ENCODE data around the gene NDUFAF5.
"Not testable (repeated sequence)": the region's sequence is repeated elsewhere in the genome, so short reads cannot be mapped to it uniquely, and the experiment has no call there.

NDUFAF5 gene

GRCh38 chr20:13756551-13756950 is 28.3 kb upstream of the NDUFAF5 start:
- TF ChIP-seq, protein P1, sequence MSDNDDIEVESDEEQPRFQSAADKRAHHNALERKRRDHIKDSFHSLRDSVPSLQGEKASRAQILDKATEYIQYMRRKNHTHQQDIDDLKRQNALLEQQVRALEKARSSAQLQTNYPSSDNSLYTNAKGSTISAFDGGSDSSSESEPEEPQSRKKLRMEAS (IDR thresholded peaks at IDR 0.05; ENCODE audit: low read depth, low read length): no peak
- no peak for TF ChIP-seq POLR2A (IDR thresholded peaks at IDR 0.05; ENCODE audit: extremely low read depth, insufficient read length)
- no peak for TF ChIP-seq MYC (IDR thresholded peaks at IDR 0.05; ENCODE audit: low read depth, low read length)
- no peak for DNase-seq (ENCODE audit: low read depth)
- H3K4me3 ChIP-seq (ENCODE audit: low read depth, low read length): no peak overlapping the region

- no peak overlapping the region for H3K4me3 ChIP-seq (ENCODE audit: low read depth, low read length)
These were observed 25.9 kb upstream of the NDUFAF5 start for GRCh38 chr20:13758884-13759283.

DNA sequence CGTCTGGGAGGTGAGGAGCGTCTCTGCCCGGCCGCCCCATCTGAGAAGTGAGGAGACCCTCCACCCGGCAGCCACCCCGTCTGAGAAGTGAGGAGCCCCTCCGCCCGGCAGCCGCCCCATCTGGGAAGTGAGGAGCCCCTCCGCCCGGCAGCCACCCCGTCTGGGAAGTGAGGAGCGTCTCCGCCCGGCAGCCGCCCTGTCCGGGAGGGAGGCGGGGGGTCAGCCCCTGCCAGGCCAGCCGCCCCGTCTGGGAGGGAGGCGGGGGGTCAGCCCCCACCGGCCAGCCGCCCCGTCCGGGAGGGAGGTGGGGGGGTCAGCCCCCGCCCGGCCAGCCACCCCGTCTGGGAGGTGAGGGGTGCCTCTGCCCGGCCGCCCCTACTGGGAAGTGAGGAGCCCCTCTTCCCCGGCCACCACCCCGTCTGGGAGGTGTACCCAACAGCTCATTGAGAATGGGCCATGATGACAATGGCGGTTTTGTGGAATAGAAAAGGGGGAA is 24.3 kb upstream of the NDUFAF5 start:
- DNase-seq (ENCODE audit: low read depth); H3K4me3 ChIP-seq (ENCODE audit: low read depth, low read length): not testable (repeated sequence)

More at GRCh38 chr20:13758884-13759283, 25.9 kb upstream of the NDUFAF5 start:
- DNase-seq (ENCODE audit: low read depth): no peak
- TF ChIP-seq CTCF (IDR thresholded peaks at IDR 0.05; ENCODE audit: low read depth, low read length) (no peak), POLR2A (IDR thresholded peaks at IDR 0.05; ENCODE audit: extremely low read depth, insufficient read length) (no peak), MYC (IDR thresholded peaks at IDR 0.05; ENCODE audit: low read depth, low read length) (no peak)
- TF ChIP-seq, protein P1 (IDR thresholded peaks at IDR 0.05; ENCODE audit: low read depth, low read length): no peak

DNA sequence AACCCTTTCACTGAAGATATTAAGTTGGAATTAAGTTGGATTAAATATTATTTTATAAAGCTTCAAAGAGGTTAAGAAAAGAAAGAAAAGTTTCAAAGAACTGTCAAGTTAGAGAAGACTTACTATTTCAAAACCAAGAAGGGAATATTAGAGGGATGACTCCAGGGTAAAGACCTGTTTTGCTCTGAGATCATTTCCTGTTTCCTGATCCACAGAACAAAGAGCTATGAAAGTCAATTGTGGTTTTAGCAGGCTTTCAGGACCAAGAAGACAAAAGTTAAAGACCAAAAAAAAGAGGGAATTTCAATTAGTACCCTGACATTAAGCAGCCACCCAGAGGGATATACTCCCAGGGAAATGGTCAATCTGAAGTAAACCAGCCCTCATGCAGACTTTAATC is 19.5 kb upstream of the NDUFAF5 start:
- TF ChIP-seq CTCF (IDR thresholded peaks at IDR 0.05; ENCODE audit: low read depth, low read length) (no peak), POLR2A (IDR thresholded peaks at IDR 0.05; ENCODE audit: extremely low read depth, insufficient read length) (no peak), MYC (IDR thresholded peaks at IDR 0.05; ENCODE audit: low read depth, low read length) (no peak)
- TF ChIP-seq, protein P1 (IDR thresholded peaks at IDR 0.05; ENCODE audit: low read depth, low read length): no peak
- DNase-seq (ENCODE audit: low read depth): no peak
- H3K4me3 ChIP-seq (ENCODE audit: low read depth, low read length): no peak overlapping the region

- TF ChIP-seq, protein P1 (IDR thresholded peaks at IDR 0.05; ENCODE audit: low read depth, low read length): no peak
- TF ChIP-seq MYC (IDR thresholded peaks at IDR 0.05; ENCODE audit: low read depth, low read length): no peak
- TF ChIP-seq CTCF (IDR thresholded peaks at IDR 0.05; ENCODE audit: low read depth, low read length): no peak
- no peak for TF ChIP-seq POLR2A (IDR thresholded peaks at IDR 0.05; ENCODE audit: extremely low read depth, insufficient read length)
- no peak for DNase-seq (ENCODE audit: low read depth)
These were observed 18.9 kb upstream of the NDUFAF5 start for GRCh38 chr20:13765868-13766416.

DNA sequence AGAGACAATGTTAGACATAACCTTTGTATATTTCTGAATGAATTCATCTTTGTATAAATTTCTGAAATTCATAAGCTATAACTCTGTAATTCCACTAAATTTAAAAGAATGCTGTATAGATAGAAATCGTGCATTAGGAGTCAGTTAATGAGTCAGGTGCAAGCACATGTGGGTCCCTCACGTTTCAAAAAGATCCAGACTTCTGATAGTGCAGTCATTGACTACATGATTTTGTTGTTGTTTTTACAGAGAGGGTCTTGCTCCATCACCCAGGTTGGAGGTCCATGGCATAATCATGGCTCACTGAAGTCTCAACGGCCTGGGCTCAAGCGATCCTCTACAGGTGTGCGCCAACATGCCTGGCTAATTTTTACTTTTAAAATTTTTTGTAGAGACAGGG is 14.7 kb upstream of the NDUFAF5 start:
- no peak overlapping the region for H3K4me3 ChIP-seq (ENCODE audit: low read depth, low read length)
- TF ChIP-seq, protein P1 (IDR thresholded peaks at IDR 0.05; ENCODE audit: low read depth, low read length): no peak
- TF ChIP-seq MYC (IDR thresholded peaks at IDR 0.05; ENCODE audit: low read depth, low read length) (no peak), CTCF (IDR thresholded peaks at IDR 0.05; ENCODE audit: low read depth, low read length) (no peak), POLR2A (IDR thresholded peaks at IDR 0.05; ENCODE audit: extremely low read depth, insufficient read length) (no peak)

More at GRCh38 chr20:13765868-13766416, 18.9 kb upstream of the NDUFAF5 start:
- no peak overlapping the region for H3K4me3 ChIP-seq (ENCODE audit: low read depth, low read length)

More for the DNA sequence above, 14.7 kb upstream of the NDUFAF5 start:
- DNase-seq (ENCODE audit: low read depth): no peak

All from NB4 (cell line).